H9 (cell line): ENCODE results near the gene CCNB1. TPM values are rescaled to one million over a fixed set of nuclear protein-coding genes. Genes with fewer than 3 reads are reported as not detected.
A peak's percentile ranks its signal among the peaks of the same experiment; 100 is the strongest.

ENCODE experiments used
- DNase-seq: peaks from one replicate; pipeline ENCODE4 v3.0.0-alpha.2; 2017
- H2AFZ ChIP-seq: one replicate; pipeline ENCODE4 v1.6.1; 2013; ENCODE audit warnings: mild to moderate bottlenecking, low read length, control low read depth, moderate library complexity
- H2AK5ac ChIP-seq: 2 replicates; pipeline ENCODE4 v1.6.1; 2013; ENCODE audit warnings: low read length, control low read depth, mixed read lengths; ENCODE audit not compliant: insufficient read length
- H2BK120ac ChIP-seq: one replicate; pipeline ENCODE4 v1.6.1; 2013; ENCODE audit warnings: low read depth, mild to moderate bottlenecking, low read length, control low read depth, inconsistent platforms; ENCODE audit not compliant: poor library complexity, severe bottlenecking
- H2BK12ac ChIP-seq: 2 replicates; pipeline ENCODE4 v1.6.1; 2013; ENCODE audit warnings: low read length, control low read depth, mixed read lengths, low read depth; ENCODE audit not compliant: insufficient read length
- H2BK15ac ChIP-seq: 2 replicates; pipeline ENCODE4 v1.6.1; 2013; ENCODE audit warnings: low read depth, low read length, control low read depth
- H2BK20ac ChIP-seq: one replicate; pipeline ENCODE4 v1.6.1; 2013; ENCODE audit warnings: low read depth, mild to moderate bottlenecking, low read length, control low read depth, inconsistent platforms; ENCODE audit not compliant: poor library complexity, severe bottlenecking
- H2BK5ac ChIP-seq: 2 replicates; pipeline ENCODE4 v1.6.1; 2013; ENCODE audit warnings: low read length, control low read depth, mixed read lengths; ENCODE audit not compliant: insufficient read length
- H3K14ac ChIP-seq: 2 replicates; pipeline ENCODE4 v1.6.1; 2013; ENCODE audit warnings: low read length, control low read depth; ENCODE audit not compliant: insufficient read depth
- H3K18ac ChIP-seq: 2 replicates; pipeline ENCODE4 v1.6.1; 2013; ENCODE audit warnings: low read depth, mild to moderate bottlenecking, mixed read lengths, low read length, control low read depth; ENCODE audit not compliant: insufficient read length
- H3K23ac ChIP-seq: 2 replicates; pipeline ENCODE4 v1.6.1; 2013; ENCODE audit warnings: low read length, control low read depth, mixed read lengths, low read depth; ENCODE audit not compliant: insufficient read length
- H3K23me2 ChIP-seq: 2 replicates; pipeline ENCODE4 v1.6.1; 2013; ENCODE audit warnings: low read depth, mild to moderate bottlenecking, mixed read lengths, low read length, control low read depth; ENCODE audit not compliant: insufficient read length, poor library complexity, severe bottlenecking
- H3K27ac ChIP-seq: 2 replicates; pipeline ENCODE4 v1.5.1; 2013; ENCODE audit warnings: low read length, control low read depth, mixed read lengths, low read depth; ENCODE audit not compliant: insufficient read length
- H3K27me3 ChIP-seq: 2 replicates; pipeline ENCODE4 v1.6.1; 2013; ENCODE audit warnings: low read length, control low read depth, inconsistent platforms; ENCODE audit not compliant: insufficient read depth
- H3K4ac ChIP-seq: 2 replicates; pipeline ENCODE4 v1.6.1; 2013; ENCODE audit warnings: low read depth, mild to moderate bottlenecking, control low read depth, inconsistent platforms, low read length, moderate library complexity
- H3K4me1 ChIP-seq: 2 replicates; pipeline ENCODE4 v1.6.1; 2013; ENCODE audit warnings: low read length, control low read depth, inconsistent platforms; ENCODE audit not compliant: insufficient read depth
- H3K4me2 ChIP-seq: 2 replicates; pipeline ENCODE4 v1.6.1; 2013; ENCODE audit warnings: low read length, control low read depth, mixed read lengths; ENCODE audit not compliant: insufficient read length, insufficient read depth
- H3K56ac ChIP-seq: 2 replicates; pipeline ENCODE4 v1.6.1; 2013; ENCODE audit warnings: low read depth, mild to moderate bottlenecking, mixed read lengths, low read length, control low read depth; ENCODE audit not compliant: insufficient read length
- H3K79me1 ChIP-seq: 2 replicates; pipeline ENCODE4 v1.6.1; 2013; ENCODE audit warnings: low read depth, mild to moderate bottlenecking, moderate library complexity, low read length, control low read depth, inconsistent platforms; ENCODE audit not compliant: insufficient read depth, poor library complexity, severe bottlenecking
- H3K79me2 ChIP-seq: 2 replicates; pipeline ENCODE4 v1.6.1; 2013; ENCODE audit warnings: low read length, control low read depth, inconsistent platforms; ENCODE audit not compliant: insufficient read depth
- H3K9ac ChIP-seq: 2 replicates; pipeline ENCODE4 v1.6.1; 2013; ENCODE audit warnings: low read length, control low read depth, mixed read lengths; ENCODE audit not compliant: insufficient read length; ENCODE audit errors: extremely low read depth
- H3K9me3 ChIP-seq: one replicate; pipeline ENCODE4 v1.6.1; 2013; ENCODE audit warnings: low read depth, low read length, inconsistent platforms; ENCODE audit not compliant: control insufficient read depth
- H3T11ph ChIP-seq: one replicate; pipeline ENCODE4 v1.6.1; 2013; ENCODE audit warnings: mild to moderate bottlenecking, low read length, control low read depth, inconsistent platforms
- H4K20me1 ChIP-seq: one replicate; pipeline ENCODE4 v1.6.1; 2013; ENCODE audit not compliant: control insufficient read depth, insufficient read length, insufficient read depth
- H4K5ac ChIP-seq: 2 replicates; pipeline ENCODE4 v1.6.1; 2013; ENCODE audit warnings: low read depth, mild to moderate bottlenecking, mixed read lengths, low read length, control low read depth; ENCODE audit not compliant: insufficient read length
- H4K8ac ChIP-seq: replicated peaks from 2 replicates; pipeline ENCODE4 v1.6.1; 2013; ENCODE audit warnings: low read length, control low read depth, mixed read lengths, low read depth; ENCODE audit not compliant: insufficient read length
- H4K91ac ChIP-seq: 2 replicates; pipeline ENCODE4 v1.6.1; 2013; ENCODE audit warnings: low read depth, mild to moderate bottlenecking, moderate library complexity, mixed read lengths, low read length, control low read depth; ENCODE audit not compliant: insufficient read length
- H3K27ac Mint-ChIP-seq, 3 experiments: 2 replicates in 2 of 3; 3 replicates in 1 of 3; pipeline ENCODE4 v1.8.0; 2020 to 2021; ENCODE audit warnings: mixed read lengths in 3 of 3, mild to moderate bottlenecking in 1 of 3, moderate library complexity in 1 of 3
- H3K27me3 Mint-ChIP-seq: 2 replicates; pipeline ENCODE4 v1.8.0; 2021; ENCODE audit warnings: low read depth, mild to moderate bottlenecking, moderate library complexity, mixed read lengths
- H3K36me3 Mint-ChIP-seq, 3 experiments: 2 replicates in 2 of 3; 3 replicates in 1 of 3; pipeline ENCODE4 v1.8.0; 2020 to 2021; ENCODE audit warnings: low read depth in 3 of 3, mixed read lengths in 3 of 3; ENCODE audit not compliant: insufficient read depth in 1 of 3
- H3K4me1 Mint-ChIP-seq, 2 experiments: 2 replicates each; pipeline ENCODE4 v1.8.0; 2020; ENCODE audit warnings: mixed read lengths in 2 of 2
- H3K4me3 Mint-ChIP-seq, 2 experiments: 2 replicates in 1 of 2; 3 replicates in 1 of 2; pipeline ENCODE4 v1.8.0; 2020 to 2021; ENCODE audit warnings: mild to moderate bottlenecking in 2 of 2, mixed read lengths in 2 of 2, moderate library complexity in 1 of 2
- H3K9me3 Mint-ChIP-seq, 2 experiments: 2 replicates in 1 of 2; 3 replicates in 1 of 2; pipeline ENCODE4 v1.8.0; 2020; ENCODE audit warnings: mild to moderate bottlenecking in 2 of 2, mixed read lengths in 2 of 2, moderate library complexity in 1 of 2
- WGBS: extraction: QIAGEN DNeasy Blood & Tissue Kit; methylation state at CpG from one replicate; pipeline ENCODE4 v1.1.7; 2013; ENCODE audit warnings: missing lambda C conversion rate, low lambda C conversion rate, mixed read lengths; ENCODE audit not compliant: insufficient read length; ENCODE audit errors: extremely low coverage; 5-methylcytosine and 5-hydroxymethylcytosine counted together
- total RNA-seq: library from RNA; stranded (reverse); gene quantifications from 2 replicates; pipeline ENCODE4 v1.2.1, GENCODE V29; 2021
- TF ChIP-seq, protein P1 (sequence below): fragments of 200-600 bp; sonication (generic); conservative IDR thresholded peaks from 3 replicates; pipeline ENCODE4 v1.8.0; 2021; ENCODE audit warnings: antibody characterized with exemption, mild to moderate bottlenecking

CCNB1 gene
- total RNA-seq, 1 experiment from 2014 or later: 310 TPM

- Histone ChIP-seq H3K4me2 (peak within 1 kb of the TSS; percentile 76), H3K9ac (peak within 1 kb of the TSS; percentile 94), H3K23me2 (peaks cover 9% of the 10 kb centered on the region), H3K23ac (no peak within 1 kb of the TSS), H2BK20ac (no peak within 1 kb of the TSS), H3K79me1 (no peaks in the 10 kb centered on the region), H3K4me1 (no peaks in the 10 kb centered on the region), H3K27ac (peak within 1 kb of the TSS; percentile 13), H4K8ac (no peak within 1 kb of the TSS), H4K20me1 (no peaks in the 10 kb centered on the region), H4K91ac (no peak within 1 kb of the TSS), H3K9me3 (no peaks in the 10 kb centered on the region), H3K18ac (peak within 1 kb of the TSS; percentile 94), H2AFZ (peak within 1 kb of the TSS; percentile 98), H2BK5ac (no peak within 1 kb of the TSS), H3K79me2 (no peaks in the 10 kb centered on the region), H3T11ph (peak within 1 kb of the TSS; percentile 78), H3K27me3 (no peaks in the 10 kb centered on the region), H2BK12ac (no peak within 1 kb of the TSS), H2AK5ac (no peak within 1 kb of the TSS), H3K4ac (peak within 1 kb of the TSS; percentile 35; the same call in 1 of the 2 replicates), H3K56ac (no peak within 1 kb of the TSS), H3K14ac (peak within 1 kb of the TSS; percentile 92), H4K5ac (no peak within 1 kb of the TSS), H2BK15ac (no peak within 1 kb of the TSS), H2BK120ac (peak within 1 kb of the TSS; percentile 85)
- peak within 1 kb of the TSS; percentile 92 to 97 for H3K4me3 Mint-ChIP-seq
- TF ChIP-seq, protein P1, sequence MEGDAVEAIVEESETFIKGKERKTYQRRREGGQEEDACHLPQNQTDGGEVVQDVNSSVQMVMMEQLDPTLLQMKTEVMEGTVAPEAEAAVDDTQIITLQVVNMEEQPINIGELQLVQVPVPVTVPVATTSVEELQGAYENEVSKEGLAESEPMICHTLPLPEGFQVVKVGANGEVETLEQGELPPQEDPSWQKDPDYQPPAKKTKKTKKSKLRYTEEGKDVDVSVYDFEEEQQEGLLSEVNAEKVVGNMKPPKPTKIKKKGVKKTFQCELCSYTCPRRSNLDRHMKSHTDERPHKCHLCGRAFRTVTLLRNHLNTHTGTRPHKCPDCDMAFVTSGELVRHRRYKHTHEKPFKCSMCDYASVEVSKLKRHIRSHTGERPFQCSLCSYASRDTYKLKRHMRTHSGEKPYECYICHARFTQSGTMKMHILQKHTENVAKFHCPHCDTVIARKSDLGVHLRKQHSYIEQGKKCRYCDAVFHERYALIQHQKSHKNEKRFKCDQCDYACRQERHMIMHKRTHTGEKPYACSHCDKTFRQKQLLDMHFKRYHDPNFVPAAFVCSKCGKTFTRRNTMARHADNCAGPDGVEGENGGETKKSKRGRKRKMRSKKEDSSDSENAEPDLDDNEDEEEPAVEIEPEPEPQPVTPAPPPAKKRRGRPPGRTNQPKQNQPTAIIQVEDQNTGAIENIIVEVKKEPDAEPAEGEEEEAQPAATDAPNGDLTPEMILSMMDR: no peak
- no peaks in the 10 kb centered on the region for H3K9me3 Mint-ChIP-seq
- no peaks in the 10 kb centered on the region for H3K27me3 Mint-ChIP-seq
- no CpG with 5 or more reads among the region's 55 CpGs for WGBS
- peak within 1 kb of the TSS; percentile 98 to 100 (median 98) for H3K27ac Mint-ChIP-seq
- peaks cover 7 to 18% (median 16%) of the 10 kb centered on the region in 3 experiments; a peak in 6 of 7 replicates for H3K36me3 Mint-ChIP-seq
- peak; percentile 94 for DNase-seq
- H3K4me1 Mint-ChIP-seq: peaks cover 9 to 12% of the 10 kb centered on the region in 2 experiments
Observed at GRCh38 chr5:69189162-69190086, 22.5 kb downstream of the CCNB1 start, which contains the start of gene CENPH. Gene CENPH, plus strand, starts transcription at chr5:69189583. Its CDS starts 52 bp downstream, at chr5:69189635.
